ENCODE measurements around the gene ARPP19.
A peak's percentile ranks its signal among the peaks of the same experiment; 100 is the strongest.
"Not testable (repeated sequence)": the region's sequence is repeated elsewhere in the genome, so short reads cannot be mapped to it uniquely, and the experiment has no call there.

ARPP19 gene

GRCh38 chr15:52579852-52580251 lies 11.0 kb upstream of the ARPP19 start:
- TF ChIP-seq, protein P1, sequence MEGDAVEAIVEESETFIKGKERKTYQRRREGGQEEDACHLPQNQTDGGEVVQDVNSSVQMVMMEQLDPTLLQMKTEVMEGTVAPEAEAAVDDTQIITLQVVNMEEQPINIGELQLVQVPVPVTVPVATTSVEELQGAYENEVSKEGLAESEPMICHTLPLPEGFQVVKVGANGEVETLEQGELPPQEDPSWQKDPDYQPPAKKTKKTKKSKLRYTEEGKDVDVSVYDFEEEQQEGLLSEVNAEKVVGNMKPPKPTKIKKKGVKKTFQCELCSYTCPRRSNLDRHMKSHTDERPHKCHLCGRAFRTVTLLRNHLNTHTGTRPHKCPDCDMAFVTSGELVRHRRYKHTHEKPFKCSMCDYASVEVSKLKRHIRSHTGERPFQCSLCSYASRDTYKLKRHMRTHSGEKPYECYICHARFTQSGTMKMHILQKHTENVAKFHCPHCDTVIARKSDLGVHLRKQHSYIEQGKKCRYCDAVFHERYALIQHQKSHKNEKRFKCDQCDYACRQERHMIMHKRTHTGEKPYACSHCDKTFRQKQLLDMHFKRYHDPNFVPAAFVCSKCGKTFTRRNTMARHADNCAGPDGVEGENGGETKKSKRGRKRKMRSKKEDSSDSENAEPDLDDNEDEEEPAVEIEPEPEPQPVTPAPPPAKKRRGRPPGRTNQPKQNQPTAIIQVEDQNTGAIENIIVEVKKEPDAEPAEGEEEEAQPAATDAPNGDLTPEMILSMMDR (IDR thresholded peaks at IDR 0.05; ENCODE audit: unreplicated experiment in 3 of 3), result no peak
- Mint-ChIP-seq H3K4me3 (no peak overlapping the region), H3K9me3 (no peaks in the 10 kb centered on the region), H3K4me1 (no peaks in the 10 kb centered on the region), H3K27ac (no peak overlapping the region), H3K27me3 (ENCODE audit: low read depth) (no peaks in the 10 kb centered on the region), H3K36me3 (ENCODE audit: low read depth) (peaks cover 30% of the 10 kb centered on the region)

- TF ChIP-seq, protein P1 (IDR thresholded peaks at IDR 0.05; ENCODE audit: unreplicated experiment in 3 of 3), result no peak
- no peaks in the 10 kb centered on the region for H3K27me3 Mint-ChIP-seq (ENCODE audit: low read depth)
- H3K4me3 Mint-ChIP-seq, result no peak overlapping the region
- no peak overlapping the region for H3K27ac Mint-ChIP-seq
- H3K4me1 Mint-ChIP-seq, result no peaks in the 10 kb centered on the region
- H3K9me3 Mint-ChIP-seq, result peaks cover 5% of the 10 kb centered on the region
- peaks cover 9% of the 10 kb centered on the region for H3K36me3 Mint-ChIP-seq (ENCODE audit: low read depth)
Measured at GRCh38 chr15:52576692-52577091, 7.9 kb upstream of the ARPP19 start.

- H3K27ac Mint-ChIP-seq; H3K4me3 Mint-ChIP-seq; H3K27me3 Mint-ChIP-seq (ENCODE audit: low read depth); H3K9me3 Mint-ChIP-seq; H3K4me1 Mint-ChIP-seq; H3K36me3 Mint-ChIP-seq (ENCODE audit: low read depth): not testable (repeated sequence)
Measured at GRCh38 chr15:52575573-52575972, 6.7 kb upstream of the ARPP19 start.

- Mint-ChIP-seq H3K4me1 (no peaks in the 10 kb centered on the region), H3K9me3 (peaks cover 5% of the 10 kb centered on the region), H3K36me3 (ENCODE audit: low read depth) (peaks cover 9% of the 10 kb centered on the region), H3K27me3 (ENCODE audit: low read depth) (peaks cover 3% of the 10 kb centered on the region), H3K27ac (no peak overlapping the region), H3K4me3 (no peak overlapping the region)
- TF ChIP-seq, protein P1 (IDR thresholded peaks at IDR 0.05; ENCODE audit: unreplicated experiment in 3 of 3), result no peak
Measured at GRCh38 chr15:52575072-52575471, 6.2 kb upstream of the ARPP19 start.

- not testable (repeated sequence) for H3K4me1 Mint-ChIP-seq; H3K27ac Mint-ChIP-seq; H3K9me3 Mint-ChIP-seq; H3K27me3 Mint-ChIP-seq (ENCODE audit: low read depth); H3K4me3 Mint-ChIP-seq; H3K36me3 Mint-ChIP-seq (ENCODE audit: low read depth)
Measured at GRCh38 chr15:52574623-52575022, 5.8 kb upstream of the ARPP19 start.

- TF ChIP-seq, protein P1 (IDR thresholded peaks at IDR 0.05; ENCODE audit: unreplicated experiment in 3 of 3), result no peak
- H3K27me3 Mint-ChIP-seq (ENCODE audit: low read depth), result peaks cover 3% of the 10 kb centered on the region
- peak overlapping the region; percentile 90 to 99 (median 99) for H3K4me3 Mint-ChIP-seq
Measured at GRCh38 chr15:52567871-52568600, 794 bp downstream of the ARPP19 start.

DNA sequence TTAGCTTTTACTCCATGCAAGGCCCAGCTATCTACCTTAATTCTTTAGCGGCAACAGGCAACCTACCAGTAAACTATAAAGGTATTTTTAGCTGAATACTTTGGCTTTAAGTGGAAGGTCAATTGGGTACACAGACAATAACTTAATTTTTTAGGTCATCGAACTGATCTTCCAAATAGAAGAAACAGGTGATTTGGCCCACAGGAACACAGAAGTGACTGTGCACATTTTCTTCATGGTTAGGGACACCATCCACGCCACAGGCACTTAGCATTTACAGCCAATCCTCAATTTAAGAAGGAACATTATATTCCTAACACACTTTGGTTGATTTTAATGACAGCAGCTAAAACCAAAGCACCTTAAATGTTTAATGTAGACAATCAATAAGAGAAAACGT lies 1.9 kb downstream of the ARPP19 start:
- peaks cover 14% of the 10 kb centered on the region for H3K4me1 Mint-ChIP-seq
- peak overlapping the region; percentile 95 to 99 (median 98) for H3K27ac Mint-ChIP-seq
- H3K36me3 Mint-ChIP-seq (ENCODE audit: low read depth), result peaks cover 4% of the 10 kb centered on the region
- H3K9me3 Mint-ChIP-seq, result no peaks in the 10 kb centered on the region
- TF ChIP-seq, protein P1 (IDR thresholded peaks at IDR 0.05; ENCODE audit: unreplicated experiment in 3 of 3), result no peak
- H3K27me3 Mint-ChIP-seq (ENCODE audit: low read depth), result peaks cover 3% of the 10 kb centered on the region
- peak overlapping the region; percentile 90 to 99 (median 99) for H3K4me3 Mint-ChIP-seq

More at GRCh38 chr15:52567871-52568600, 794 bp downstream of the ARPP19 start:
- H3K4me1 Mint-ChIP-seq, result peaks cover 14% of the 10 kb centered on the region
- no peaks in the 10 kb centered on the region for H3K36me3 Mint-ChIP-seq (ENCODE audit: low read depth)
- no peaks in the 10 kb centered on the region for H3K9me3 Mint-ChIP-seq
- peak overlapping the region; percentile 95 to 99 (median 98) for H3K27ac Mint-ChIP-seq

- not testable (repeated sequence) for H3K27me3 Mint-ChIP-seq (ENCODE audit: low read depth); H3K4me3 Mint-ChIP-seq; H3K36me3 Mint-ChIP-seq (ENCODE audit: low read depth); H3K9me3 Mint-ChIP-seq
- Mint-ChIP-seq H3K27ac (peak overlapping the region in 1 of 3 experiments; percentile 24), H3K4me1 (peaks cover 22% of the 10 kb centered on the region)
Measured at GRCh38 chr15:52565417-52566358, 3.1 kb downstream of the ARPP19 start.

Data from nephron (organoid).